HEK293 (cell line): ENCODE data around the gene DENND10.
A peak's percentile ranks its signal among the peaks of the same experiment; 100 is the strongest.

Experiments used
- BCL11B ChIP-seq: fragments of 450-650 bp; formaldehyde crosslinking; IDR thresholded peaks from 2 replicates; pipeline ENCODE4 v1.5.1; 2016; ENCODE audit warnings: low read depth, missing biosample characterization, missing genetic modification characterization
- HIC1 ChIP-seq: fragments of 450-650 bp; formaldehyde crosslinking; IDR thresholded peaks from 2 replicates; pipeline ENCODE4 v1.5.1; 2016; ENCODE audit warnings: missing biosample characterization, missing genetic modification characterization
- HOXC10 ChIP-seq: sonication (generic); formaldehyde crosslinking; IDR thresholded peaks from 2 replicates; pipeline ENCODE4 v1.8.1; 2023; ENCODE audit warnings: mild to moderate bottlenecking, missing genetic modification reagents
- IKZF3 ChIP-seq: fragments of 450-650 bp; IDR thresholded peaks from 2 replicates; pipeline ENCODE4 v1.5.0; 2018; ENCODE audit warnings: missing biosample characterization, mild to moderate bottlenecking, missing genetic modification characterization, moderate library complexity
- INSM2 ChIP-seq: fragments of 450-650 bp; formaldehyde crosslinking; IDR thresholded peaks from 2 replicates; pipeline ENCODE4 v1.5.1; 2016; ENCODE audit warnings: missing biosample characterization, missing genetic modification characterization
- MEIS1 ChIP-seq: sonication (generic); formaldehyde crosslinking; IDR thresholded peaks from 2 replicates; pipeline ENCODE4 v1.8.1; 2022; ENCODE audit warnings: missing genetic modification reagents, mild to moderate bottlenecking, borderline replicate concordance
- MYNN ChIP-seq: fragments of 450-650 bp; formaldehyde crosslinking; IDR thresholded peaks from 2 replicates; pipeline ENCODE4 v1.5.1; 2016; ENCODE audit warnings: missing biosample characterization, missing genetic modification characterization, borderline replicate concordance
- PBX3 ChIP-seq: sonication (generic); formaldehyde crosslinking; IDR thresholded peaks from 2 replicates; pipeline ENCODE4 v1.8.1; 2022; ENCODE audit warnings: mild to moderate bottlenecking, moderate library complexity, missing genetic modification reagents
- REPIN1 ChIP-seq: fragments of 450-650 bp; formaldehyde crosslinking; IDR thresholded peaks from 2 replicates; pipeline ENCODE4 v1.5.1; 2017; ENCODE audit warnings: missing biosample characterization, missing genetic modification characterization, low read depth
- ZBTB8A ChIP-seq: fragments of 450-650 bp; formaldehyde crosslinking; IDR thresholded peaks from 2 replicates; pipeline ENCODE4 v1.5.1; 2016; ENCODE audit warnings: missing biosample characterization, missing genetic modification characterization
- ZNF114 ChIP-seq: fragments of 450-650 bp; formaldehyde crosslinking; IDR thresholded peaks from 2 replicates; pipeline ENCODE4 v1.5.0; 2017; ENCODE audit warnings: missing biosample characterization, missing genetic modification characterization
- ZNF16 ChIP-seq: fragments of 450-650 bp; formaldehyde crosslinking; IDR thresholded peaks from 2 replicates; pipeline ENCODE4 v1.5.1; 2016; ENCODE audit warnings: low read depth, missing biosample characterization, missing genetic modification characterization
- ZNF274 ChIP-seq, 2 experiments: fragments of 200-500 bp in 1 of 2; fragments of 450-650 bp in 1 of 2; sonication (Bioruptor generic) in 1 of 2; formaldehyde crosslinking in 1 of 2; IDR thresholded peaks; 2 replicates each; pipeline versions ENCODE4 v1.5.1 to v1.6.1; 2014 to 2016; ENCODE audit warnings: borderline replicate concordance in 1 of 2, inconsistent platforms in 1 of 2, low read length in 1 of 2, missing biosample characterization in 1 of 2, missing genetic modification characterization in 1 of 2
- ZNF280D ChIP-seq: fragments of 450-650 bp; formaldehyde crosslinking; IDR thresholded peaks from 2 replicates; pipeline ENCODE4 v1.5.1; 2016; ENCODE audit warnings: missing biosample characterization, missing genetic modification characterization
- ZNF404 ChIP-seq: fragments of 450-650 bp; formaldehyde crosslinking; IDR thresholded peaks from 2 replicates; pipeline ENCODE4 v1.5.1; 2017; ENCODE audit warnings: missing biosample characterization, missing genetic modification characterization
- ZNF48 ChIP-seq: fragments of 450-650 bp; formaldehyde crosslinking; IDR thresholded peaks from 2 replicates; pipeline ENCODE4 v1.5.1; 2016; ENCODE audit warnings: missing biosample characterization, missing genetic modification characterization
- ZNF530 ChIP-seq: fragments of 450-650 bp; formaldehyde crosslinking; IDR thresholded peaks from 2 replicates; pipeline ENCODE4 v1.5.1; 2016; ENCODE audit warnings: low read depth, missing biosample characterization, missing genetic modification characterization
- ZNF561 ChIP-seq: fragments of 450-650 bp; IDR thresholded peaks from 2 replicates; pipeline ENCODE4 v1.5.1; 2018; ENCODE audit warnings: missing biosample characterization, missing genetic modification characterization, borderline replicate concordance
- ZNF610 ChIP-seq: fragments of 450-650 bp; formaldehyde crosslinking; IDR thresholded peaks from 2 replicates; pipeline ENCODE4 v1.5.1; 2016; ENCODE audit warnings: missing biosample characterization, missing genetic modification characterization, borderline replicate concordance
- ZNF701 ChIP-seq: fragments of 450-650 bp; formaldehyde crosslinking; IDR thresholded peaks from 2 replicates; pipeline ENCODE4 v1.5.1; 2016; ENCODE audit warnings: missing biosample characterization, missing genetic modification characterization
- ZNF747 ChIP-seq: fragments of 450-650 bp; formaldehyde crosslinking; IDR thresholded peaks from 2 replicates; pipeline ENCODE4 v1.5.1; 2016; ENCODE audit warnings: missing biosample characterization, missing genetic modification characterization
- ZNF76 ChIP-seq: fragments of 450-650 bp; formaldehyde crosslinking; IDR thresholded peaks from 2 replicates; pipeline ENCODE4; 2016; ENCODE audit warnings: low read depth, missing biosample characterization, missing genetic modification characterization, borderline replicate concordance
- ZNF837 ChIP-seq: fragments of 450-650 bp; formaldehyde crosslinking; IDR thresholded peaks from 2 replicates; pipeline ENCODE4 v1.5.1; 2016; ENCODE audit warnings: missing biosample characterization, missing genetic modification characterization
- TF ChIP-seq, protein P1 (sequence below): fragments of 450-650 bp; formaldehyde crosslinking; IDR thresholded peaks from 2 replicates; pipeline ENCODE4 v1.5.1; 2017; ENCODE audit warnings: missing biosample characterization, mild to moderate bottlenecking, missing genetic modification characterization, moderate library complexity
- TF ChIP-seq, protein P2 (sequence below): fragments of 450-650 bp; formaldehyde crosslinking; IDR thresholded peaks from 2 replicates; pipeline ENCODE4 v1.5.1; 2016; ENCODE audit warnings: missing biosample characterization, missing genetic modification characterization
- TF ChIP-seq, protein P3 (sequence below): fragments of 450-650 bp; formaldehyde crosslinking; IDR thresholded peaks from 2 replicates; pipeline ENCODE4 v1.5.1; 2016; ENCODE audit warnings: missing biosample characterization, missing genetic modification characterization, borderline replicate concordance

DENND10 gene

DNA sequence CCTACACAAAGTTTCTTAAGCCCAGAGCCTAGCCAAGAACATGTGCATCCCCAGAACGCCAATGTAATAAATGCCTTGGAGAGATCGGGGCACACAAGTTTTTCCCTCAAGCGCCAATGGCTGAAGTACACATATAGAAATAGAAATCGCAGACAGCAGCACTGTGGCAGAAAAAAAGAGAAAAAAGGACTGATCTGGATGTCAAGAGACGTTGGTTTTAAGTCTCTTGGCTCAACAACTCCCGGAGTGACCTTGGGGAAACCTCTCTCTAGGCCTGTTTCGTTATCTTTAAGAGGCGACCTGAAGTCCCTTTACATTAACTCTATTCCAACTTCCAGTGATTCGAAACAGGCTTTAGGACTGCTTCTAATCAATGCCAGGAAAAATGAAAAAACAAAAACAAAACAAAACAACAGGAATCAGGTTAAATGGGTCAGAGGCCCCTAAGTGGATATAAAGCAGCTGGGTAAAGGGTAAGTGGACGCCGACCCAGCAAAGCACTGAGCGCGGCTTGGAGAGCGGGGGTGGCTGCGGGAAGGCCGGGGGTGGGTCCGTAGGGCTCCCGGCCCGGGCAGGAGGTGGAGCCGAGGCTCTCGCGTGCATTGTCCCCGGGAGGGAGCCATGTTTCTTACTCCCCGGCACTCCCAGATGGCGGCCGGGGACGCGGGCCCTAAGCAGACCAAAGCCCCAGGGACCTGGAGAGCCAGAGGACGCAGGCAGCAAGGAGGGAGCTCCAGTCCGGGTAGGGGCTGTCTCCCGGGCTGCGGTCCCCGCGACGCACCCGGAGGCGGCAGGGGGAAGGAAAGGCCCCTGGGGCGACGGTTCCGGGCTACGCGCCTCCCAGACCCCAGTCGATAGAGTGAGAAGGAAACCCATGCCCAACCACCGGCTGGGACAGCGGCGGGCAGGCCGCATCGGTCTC, 24.1 kb upstream of the DENND10 start (continued):
- TF ChIP-seq ZBTB8A (tag by site-specific recombination) (no peak; the same call in 1 of the 2 replicates), ZNF747 (tag by site-specific recombination) (no peak), PBX3 (no peak; the same call in 1 of the 2 replicates), MYNN (tag by site-specific recombination) (no peak), ZNF561 (tag by site-specific recombination) (peak; percentile 48; the same call in 1 of the 2 replicates), BCL11B (tag by site-specific recombination) (no peak), ZNF48 (tag by site-specific recombination) (no peak), ZNF114 (tag by site-specific recombination) (no peak), ZNF274 (IDR thresholded peaks at IDR 0.05; ENCODE audit: low read length) (no peak), ZNF274 (tag by site-specific recombination; IDR thresholded peaks at IDR 0.05; ENCODE audit: borderline replicate concordance) (no peak), ZNF701 (tag by site-specific recombination) (no peak), ZNF404 (no peak), ZNF16 (tag by site-specific recombination) (no peak), ZNF610 (tag by site-specific recombination) (0 out of 2 replicates have a peak, but pooled peaks have one; percentile 26), ZNF280D (tag by site-specific recombination) (no peak), HIC1 (tag by site-specific recombination) (no peak), INSM2 (no peak), MEIS1 (CRISPR knock-in tag) (no peak), ZNF837 (tag by site-specific recombination) (no peak), HOXC10 (CRISPR knock-in tag) (no peak), ZNF530 (tag by site-specific recombination) (no peak), ZNF76 (tag by site-specific recombination) (0 out of 2 replicates have a peak, but pooled peaks have one; percentile 17), REPIN1 (0 out of 2 replicates have a peak, but pooled peaks have one; percentile 61), IKZF3 (tag by site-specific recombination) (0 out of 2 replicates have a peak, but pooled peaks have one; percentile 7)
- TF ChIP-seq, protein P1, sequence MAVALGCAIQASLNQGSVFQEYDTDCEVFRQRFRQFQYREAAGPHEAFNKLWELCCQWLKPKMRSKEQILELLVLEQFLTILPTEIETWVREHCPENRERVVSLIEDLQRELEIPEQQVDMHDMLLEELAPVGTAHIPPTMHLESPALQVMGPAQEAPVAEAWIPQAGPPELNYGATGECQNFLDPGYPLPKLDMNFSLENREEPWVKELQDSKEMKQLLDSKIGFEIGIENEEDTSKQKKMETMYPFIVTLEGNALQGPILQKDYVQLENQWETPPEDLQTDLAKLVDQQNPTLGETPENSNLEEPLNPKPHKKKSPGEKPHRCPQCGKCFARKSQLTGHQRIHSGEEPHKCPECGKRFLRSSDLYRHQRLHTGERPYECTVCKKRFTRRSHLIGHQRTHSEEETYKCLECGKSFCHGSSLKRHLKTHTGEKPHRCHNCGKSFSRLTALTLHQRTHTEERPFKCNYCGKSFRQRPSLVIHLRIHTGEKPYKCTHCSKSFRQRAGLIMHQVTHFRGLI (tag by site-specific recombination): no peak
- TF ChIP-seq, protein P2, sequence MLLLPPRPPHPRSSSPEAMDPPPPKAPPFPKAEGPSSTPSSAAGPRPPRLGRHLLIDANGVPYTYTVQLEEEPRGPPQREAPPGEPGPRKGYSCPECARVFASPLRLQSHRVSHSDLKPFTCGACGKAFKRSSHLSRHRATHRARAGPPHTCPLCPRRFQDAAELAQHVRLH (tag by site-specific recombination): no peak
- TF ChIP-seq, protein P3, sequence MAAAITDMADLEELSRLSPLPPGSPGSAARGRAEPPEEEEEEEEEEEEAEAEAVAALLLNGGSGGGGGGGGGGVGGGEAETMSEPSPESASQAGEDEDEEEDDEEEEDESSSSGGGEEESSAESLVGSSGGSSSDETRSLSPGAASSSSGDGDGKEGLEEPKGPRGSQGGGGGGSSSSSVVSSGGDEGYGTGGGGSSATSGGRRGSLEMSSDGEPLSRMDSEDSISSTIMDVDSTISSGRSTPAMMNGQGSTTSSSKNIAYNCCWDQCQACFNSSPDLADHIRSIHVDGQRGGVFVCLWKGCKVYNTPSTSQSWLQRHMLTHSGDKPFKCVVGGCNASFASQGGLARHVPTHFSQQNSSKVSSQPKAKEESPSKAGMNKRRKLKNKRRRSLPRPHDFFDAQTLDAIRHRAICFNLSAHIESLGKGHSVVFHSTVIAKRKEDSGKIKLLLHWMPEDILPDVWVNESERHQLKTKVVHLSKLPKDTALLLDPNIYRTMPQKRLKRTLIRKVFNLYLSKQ (tag by site-specific recombination): no peak
